ENCODE data around the gene SORBS1.

The SORBS1 gene

DNA sequence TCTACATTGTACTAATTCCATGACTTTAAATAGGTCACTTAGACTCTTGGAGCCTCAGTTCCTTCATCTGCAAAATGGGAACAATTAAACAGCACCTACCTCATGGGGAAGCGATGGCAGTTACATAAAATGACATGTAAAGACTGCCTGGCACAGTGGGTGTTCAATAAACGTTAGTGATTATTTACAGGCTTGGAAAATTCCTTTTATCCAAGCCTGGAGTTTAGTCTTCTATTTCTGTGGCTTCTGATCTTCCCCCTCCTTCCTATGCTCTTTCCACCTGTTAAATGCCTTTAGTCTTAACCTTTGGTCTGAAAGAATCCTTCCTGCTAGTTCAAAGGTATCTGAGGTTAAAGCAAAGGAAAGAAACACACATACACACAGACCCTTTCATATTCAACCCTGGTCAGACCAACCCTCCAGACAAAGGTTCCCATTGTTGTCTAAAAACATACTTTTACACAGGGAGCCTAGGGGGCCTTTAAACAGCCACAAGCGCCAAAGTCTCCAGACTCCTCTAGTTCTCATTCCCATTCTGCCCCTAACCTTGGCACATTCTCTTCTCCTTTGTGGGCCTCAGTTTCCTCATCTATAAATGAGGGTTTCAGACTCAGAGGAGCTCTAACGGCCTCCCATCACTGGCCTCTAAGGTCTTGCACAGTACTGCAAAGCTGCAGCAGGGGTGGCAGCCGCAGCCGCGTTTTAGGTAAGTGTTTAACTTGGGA lies 21.4 kb downstream of the SORBS1 start:
- no peak for DNase-seq (ENCODE audit: low read depth in 2 of 2)

- no peak for DNase-seq (ENCODE audit: low read depth in 2 of 2)
Measured at GRCh38 chr10:95538412-95538811, 22.8 kb downstream of the SORBS1 start.

DNA sequence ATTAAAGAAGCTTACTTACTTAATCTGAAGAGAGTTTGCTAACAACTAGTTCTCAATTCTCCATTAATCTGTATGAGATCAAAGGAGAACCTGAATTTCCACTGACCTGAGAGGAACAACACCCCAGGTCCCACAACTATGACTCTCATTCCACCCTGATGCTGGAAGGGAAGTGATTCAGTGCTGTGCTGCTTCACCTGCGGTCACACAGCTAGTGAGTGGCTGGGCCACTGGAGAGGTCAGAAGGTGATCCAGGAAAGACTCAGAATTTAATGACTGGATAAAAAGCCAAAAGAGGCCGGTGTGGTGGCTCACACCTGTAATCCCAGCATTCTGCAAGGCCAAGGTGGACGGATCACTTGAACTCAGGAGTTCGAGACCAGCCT lies 23.6 kb downstream of the SORBS1 start:
- no peak for DNase-seq (ENCODE audit: low read depth in 2 of 2)

GRCh38 chr10:95536894-95537541 lies 24.2 kb downstream of the SORBS1 start:
- DNase-seq (ENCODE audit: low read depth in 2 of 2), result no peak

GRCh38 chr10:95536017-95536416 lies 25.2 kb downstream of the SORBS1 start:
- DNase-seq (ENCODE audit: low read depth in 2 of 2), result no peak

DNA sequence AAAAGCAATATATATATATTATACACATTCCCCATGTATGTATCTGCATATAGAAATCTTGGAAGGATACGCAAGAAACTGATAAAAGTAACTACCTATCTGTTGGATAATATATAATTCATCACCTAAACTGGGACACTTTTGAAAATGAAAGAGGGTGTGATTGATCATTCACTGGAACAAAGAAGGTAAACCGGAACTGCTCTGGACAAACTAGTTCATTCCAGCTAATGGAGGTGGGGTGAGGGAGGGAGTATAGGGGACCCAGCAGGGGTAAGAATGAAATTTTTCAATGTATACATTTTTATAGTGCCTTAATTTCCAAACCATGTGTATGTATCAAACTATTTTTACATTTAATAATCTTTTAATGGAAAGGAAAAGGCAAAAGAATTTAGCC lies 25.6 kb downstream of the SORBS1 start:
- no peak for DNase-seq (ENCODE audit: low read depth in 2 of 2)

- no peak for DNase-seq (ENCODE audit: low read depth in 2 of 2)
Measured at GRCh38 chr10:95533590-95533989, 27.6 kb downstream of the SORBS1 start.

DNA sequence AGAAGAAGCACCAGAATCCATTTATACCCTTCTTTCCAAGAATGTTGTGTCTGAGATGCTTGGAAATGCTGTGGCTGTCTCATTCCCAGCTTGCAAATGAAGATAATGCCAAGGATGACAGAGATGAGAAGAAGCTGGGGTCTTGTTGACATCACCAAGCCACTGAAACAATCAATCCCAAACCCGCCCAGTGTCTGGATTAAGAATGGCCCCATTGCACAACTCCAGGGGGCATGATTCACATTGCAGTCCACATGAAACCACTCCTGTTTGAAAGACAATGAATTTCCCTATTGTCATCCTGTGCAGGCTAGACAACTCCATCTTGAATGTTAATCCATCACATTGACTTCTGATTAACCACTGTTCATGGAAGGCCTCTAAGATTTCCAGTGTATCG lies 28.6 kb downstream of the SORBS1 start:
- no peak for DNase-seq (ENCODE audit: low read depth in 2 of 2)

- DNase-seq (ENCODE audit: low read depth in 2 of 2), result no peak
Measured at GRCh38 chr10:95531994-95532399, 29.2 kb downstream of the SORBS1 start.

- DNase-seq (ENCODE audit: low read depth in 2 of 2), result no peak
Measured at GRCh38 chr10:95531058-95531809, 29.9 kb downstream of the SORBS1 start.

- no peak for DNase-seq (ENCODE audit: low read depth in 2 of 2)
Measured at GRCh38 chr10:95530561-95530960, 30.6 kb downstream of the SORBS1 start.

GRCh38 chr10:95530029-95530428 lies 31.1 kb downstream of the SORBS1 start:
- DNase-seq (ENCODE audit: low read depth in 2 of 2), result no peak

GRCh38 chr10:95526044-95526443 lies 35.1 kb downstream of the SORBS1 start:
- no peak for DNase-seq (ENCODE audit: low read depth in 2 of 2)

DNA sequence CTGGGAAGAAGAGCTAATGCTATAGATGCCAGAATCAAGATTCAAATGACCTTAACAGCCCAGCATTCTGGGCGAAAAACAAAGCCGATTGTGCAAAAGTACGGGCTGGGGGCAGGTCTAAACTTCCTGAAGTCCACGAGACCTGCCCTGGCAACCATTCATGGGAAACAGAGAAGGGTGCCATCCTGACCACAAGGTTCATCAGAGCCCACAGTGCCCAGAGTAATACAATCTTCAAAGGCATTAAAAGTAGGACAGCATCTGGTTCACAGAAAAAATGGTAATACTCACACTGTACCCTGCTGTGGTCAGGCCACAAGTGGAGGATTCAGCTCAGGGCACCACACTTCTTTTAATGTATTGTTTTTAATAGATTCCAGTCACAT lies 36.1 kb downstream of the SORBS1 start:
- no peak for DNase-seq (ENCODE audit: low read depth in 2 of 2)

DNA sequence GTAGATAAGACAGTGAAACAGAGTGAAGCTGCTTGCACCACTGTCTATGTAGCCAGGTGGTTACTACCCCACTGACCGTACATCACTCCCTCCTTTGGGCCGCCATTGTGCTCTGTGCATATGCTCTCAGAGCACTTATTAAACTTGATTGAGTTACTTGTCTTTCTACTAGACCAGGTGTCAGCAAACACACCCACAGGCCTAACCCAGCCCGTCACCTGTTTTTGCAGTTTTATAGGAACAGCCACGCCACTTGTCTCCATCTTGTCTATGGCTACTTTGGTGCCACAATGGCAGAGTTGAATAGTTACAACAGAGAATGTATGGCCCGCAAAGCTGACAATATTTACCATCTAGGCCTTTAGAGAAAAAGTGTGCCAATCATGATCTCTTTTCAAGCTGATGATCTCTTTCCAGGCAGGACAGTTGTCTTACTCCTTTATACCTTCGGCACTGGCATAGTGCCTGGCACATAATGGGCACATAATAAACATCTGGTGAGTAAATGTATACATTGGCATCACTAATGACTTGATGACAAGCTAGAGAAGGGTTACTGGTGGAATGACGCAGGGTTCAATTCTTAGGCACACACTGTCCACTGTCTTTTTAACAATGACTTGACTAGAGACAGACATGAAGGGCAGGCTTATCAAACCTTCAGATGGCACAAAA lies 36.7 kb downstream of the SORBS1 start:
- no peak for DNase-seq (ENCODE audit: low read depth in 2 of 2)

DNA sequence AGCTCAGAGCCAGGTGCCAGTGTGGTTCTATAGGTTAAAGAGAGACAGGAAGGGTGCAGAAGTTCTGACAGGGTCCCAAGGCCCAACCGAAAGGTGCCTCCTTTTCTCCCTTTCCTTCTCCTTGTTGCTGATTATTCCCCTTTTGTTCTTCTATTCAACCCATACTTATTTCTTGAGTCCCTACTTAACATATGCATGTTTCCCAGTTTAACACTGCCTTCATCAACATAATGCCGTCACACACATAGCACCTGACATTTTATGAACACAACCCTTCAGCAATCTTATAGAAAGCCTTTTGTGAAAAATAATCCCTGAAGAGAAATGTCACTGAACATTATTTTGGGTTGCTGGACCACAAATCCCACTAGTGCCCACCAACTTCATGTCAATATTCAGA lies 39.1 kb downstream of the SORBS1 start:
- no peak for DNase-seq (ENCODE audit: low read depth in 2 of 2)

DNA sequence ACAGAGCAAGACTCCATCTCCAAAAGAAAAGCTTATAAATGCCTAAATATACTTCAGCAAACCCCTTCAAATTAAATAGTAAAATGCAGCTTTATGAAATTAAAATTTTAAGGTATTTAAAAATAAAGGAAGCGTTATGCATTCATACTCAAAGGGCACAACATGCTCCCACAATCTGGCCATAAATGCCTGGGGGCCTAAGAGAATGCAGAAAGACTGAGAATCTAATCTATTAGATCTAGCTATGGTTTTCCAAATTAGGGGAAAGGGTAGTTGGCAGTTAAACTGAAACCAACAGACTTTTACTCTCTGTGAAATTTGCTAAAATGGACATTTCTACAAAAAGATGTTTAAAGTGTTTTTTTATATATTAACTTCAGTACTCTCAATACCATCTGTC lies 40.6 kb downstream of the SORBS1 start:
- no peak for DNase-seq (ENCODE audit: low read depth in 2 of 2)

DNA sequence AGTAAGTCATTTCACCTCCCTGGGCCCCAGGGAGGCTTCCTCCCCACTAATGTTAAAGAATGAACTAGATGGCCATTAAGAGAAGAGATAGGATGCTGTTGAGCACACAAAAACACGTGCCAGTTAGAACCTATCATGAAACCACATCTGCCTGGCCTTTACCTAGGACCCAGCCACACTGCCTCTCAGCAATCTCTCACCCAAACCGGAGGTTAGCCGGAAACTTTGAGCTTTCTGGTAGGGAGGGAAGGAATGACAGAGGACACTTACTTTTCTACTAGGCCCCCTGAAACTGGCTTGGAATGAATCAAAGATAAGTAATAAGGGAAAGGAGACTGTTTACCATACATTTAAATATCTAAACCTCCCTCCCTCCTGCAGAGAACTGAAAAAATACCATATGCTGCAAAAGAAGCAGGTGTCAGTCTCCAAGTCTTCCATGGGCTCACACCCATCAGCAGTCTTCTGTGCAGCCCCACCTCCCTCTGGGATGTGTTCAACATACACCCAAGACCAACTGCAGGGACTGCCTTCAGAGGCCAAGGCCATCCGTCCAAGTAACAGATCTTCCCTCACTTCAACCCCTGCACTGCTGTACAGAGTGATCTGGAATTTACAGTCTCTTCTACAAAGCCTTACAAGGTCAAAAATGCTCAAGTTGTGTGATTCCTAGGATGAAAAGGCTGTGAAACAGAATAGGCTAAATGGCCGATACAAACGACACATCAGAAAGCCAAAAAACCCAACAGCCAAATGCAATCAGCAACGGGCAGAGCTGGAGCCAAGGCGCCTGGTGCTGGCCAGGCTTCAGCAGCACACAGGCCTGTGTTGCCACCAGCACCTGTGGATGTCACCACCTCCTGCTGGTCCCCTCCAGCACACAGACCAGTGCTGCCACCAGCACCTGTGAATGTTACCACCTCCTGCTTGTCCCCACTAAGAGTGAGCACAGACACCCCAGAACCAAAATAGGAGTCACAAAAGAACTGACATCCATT lies 42.4 kb downstream of the SORBS1 start:
- DNase-seq (ENCODE audit: low read depth in 2 of 2), result no peak

DNA sequence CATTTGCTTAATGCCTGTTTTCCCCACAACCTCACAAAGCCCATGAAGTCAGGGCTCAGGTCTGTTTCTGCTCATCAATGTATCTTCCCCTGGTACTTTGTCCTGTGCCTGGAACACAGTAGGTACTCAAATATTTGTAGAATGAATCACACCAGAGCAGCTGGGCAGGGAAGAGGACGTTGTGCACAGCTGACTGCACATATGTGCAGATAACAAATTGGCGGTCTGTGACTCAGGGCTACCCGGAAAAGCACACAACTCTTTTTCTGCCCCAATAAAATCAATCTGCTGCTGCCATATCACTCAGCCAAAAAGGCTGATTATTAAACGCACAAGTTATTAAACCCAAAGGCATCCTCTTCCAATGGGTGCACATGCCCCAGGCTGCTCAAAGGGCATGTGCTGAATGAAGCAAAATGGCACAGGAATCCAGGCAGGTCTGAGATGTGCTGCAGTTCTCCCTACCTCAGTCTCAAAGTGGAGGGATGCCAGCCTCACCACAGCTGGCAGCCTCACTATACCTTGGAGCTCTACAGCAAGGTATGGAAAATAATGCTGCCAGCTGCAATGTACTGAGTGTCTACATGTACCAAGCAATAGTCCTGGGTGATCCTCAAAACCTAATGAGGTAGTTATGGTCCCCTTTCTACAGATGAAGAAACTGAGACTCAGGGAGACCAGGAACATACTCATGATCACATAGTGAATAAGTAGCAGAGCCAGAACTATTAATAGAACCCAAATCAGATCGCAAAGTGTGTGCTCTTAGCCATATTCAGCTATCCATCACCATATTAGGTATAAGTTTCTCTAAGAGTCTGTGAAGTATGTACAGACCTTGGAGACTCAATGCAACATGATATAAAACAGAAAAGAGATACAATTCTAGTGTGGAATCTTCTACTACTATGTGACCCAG lies 43.4 kb downstream of the SORBS1 start:
- DNase-seq (ENCODE audit: low read depth in 2 of 2), result no peak

- no peak for DNase-seq (ENCODE audit: low read depth in 2 of 2)
Measured at GRCh38 chr10:95516774-95517373, 44.3 kb downstream of the SORBS1 start.
